Measurements from ENCODE around the gene SERHL2.
"Not testable (repeated sequence)": the region's sequence is repeated elsewhere in the genome, so short reads cannot be mapped to it uniquely, and the experiment has no call there.

SERHL2 gene

DNA sequence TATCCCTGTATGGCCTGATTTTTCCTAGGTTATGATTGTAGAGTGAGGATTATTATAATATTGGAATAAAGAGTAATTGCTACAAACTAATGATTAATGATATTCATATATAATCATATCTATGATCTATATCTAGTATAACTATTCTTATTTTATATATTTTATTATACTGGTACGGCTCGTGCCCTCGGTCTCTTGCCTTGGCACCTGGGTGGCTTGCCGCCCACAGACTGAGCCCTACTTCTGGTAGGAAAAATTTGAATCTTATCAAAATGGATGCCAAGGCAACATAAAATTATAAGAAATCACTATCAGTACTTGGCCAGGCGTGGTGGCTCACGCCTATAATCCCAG lies 1.5 kb upstream of the SERHL2 start:
- not testable (repeated sequence) for H2AFZ ChIP-seq (ENCODE audit: low read depth, low read length); H3K14ac ChIP-seq (ENCODE audit: low read length in 2 of 2); H2BK12ac ChIP-seq (ENCODE audit: low read length in 2 of 2); H2BK15ac ChIP-seq (ENCODE audit: low read depth, poor library complexity, severe bottlenecking); H3K9me3 ChIP-seq (ENCODE audit: control insufficient read depth, low read length); H3K79me1 ChIP-seq (replicated peaks; ENCODE audit: low read length, poor library complexity, severe bottlenecking); H3K4ac ChIP-seq (ENCODE audit: low read depth in 1 of 2, low read length in 2 of 2); H2BK5ac ChIP-seq (ENCODE audit: low read depth, low read length, poor library complexity, severe bottlenecking); H3K36me3 ChIP-seq (ENCODE audit: control insufficient read depth in 1 of 2, insufficient read depth in 2 of 2, low read depth in 1 of 2, low read length in 2 of 2); DNase-seq; H3K23ac ChIP-seq (ENCODE audit: low read length in 2 of 2); H2AK5ac ChIP-seq (ENCODE audit: low read length, severe bottlenecking); H3K18ac ChIP-seq (ENCODE audit: low read depth in 1 of 2, low read length in 2 of 2); H3K9ac ChIP-seq (ENCODE audit: low read length); H3K27ac ChIP-seq (ENCODE audit: low read length, poor library complexity, severe bottlenecking); H3K4me3 ChIP-seq (ENCODE audit: insufficient read depth in 1 of 2, low read depth in 1 of 2, low read length in 2 of 2); H4K91ac ChIP-seq (ENCODE audit: low read length); H4K8ac ChIP-seq (ENCODE audit: low read length); H3K4me2 ChIP-seq (ENCODE audit: low read length, poor library complexity, severe bottlenecking); H2BK120ac ChIP-seq (ENCODE audit: low read depth, low read length)
- Histone ChIP-seq H3K4me1 (ENCODE audit: control insufficient read depth, insufficient read depth, low read depth, low read length) (peaks cover 10% of the 10 kb centered on the region), H3K27me3 (ENCODE audit: control insufficient read depth in 1 of 2, insufficient read depth in 1 of 2, low read length in 2 of 2) (peaks cover 11 to 33% of the 10 kb centered on the region in 2 experiments)
- WGBS: 100% methylated on average over 6 of the region's 6 CpGs

DNA sequence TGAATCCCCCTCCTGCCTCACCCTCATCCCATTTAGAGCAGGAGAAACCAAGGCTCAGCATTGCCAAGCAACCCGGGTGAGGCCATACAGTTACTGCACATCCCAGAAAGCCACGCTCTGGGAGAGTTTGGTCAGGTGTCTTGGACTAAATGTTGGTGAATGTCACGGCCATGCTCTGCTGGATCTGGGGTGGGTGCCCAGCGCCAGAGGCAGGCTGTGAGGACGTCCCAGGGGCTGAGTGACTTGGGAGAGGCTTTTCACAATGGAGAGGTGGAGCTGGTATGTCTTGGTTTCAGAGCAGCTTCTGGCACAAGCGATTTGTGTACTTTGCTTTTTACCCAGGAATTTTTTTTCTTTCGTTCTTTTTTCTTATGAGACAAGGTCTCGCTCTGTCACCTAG lies 6.6 kb downstream of the SERHL2 start:
- H2BK12ac ChIP-seq (ENCODE audit: low read length in 2 of 2): no peak overlapping the region
- H3K9ac ChIP-seq (ENCODE audit: low read length): no peak overlapping the region
- peaks cover 0 to 7% of the 10 kb centered on the region in 2 experiments for H3K36me3 ChIP-seq (ENCODE audit: control insufficient read depth in 1 of 2, insufficient read depth in 2 of 2, low read depth in 1 of 2, low read length in 2 of 2)
- peaks cover 4% of the 10 kb centered on the region for H3K4me1 ChIP-seq (ENCODE audit: control insufficient read depth, insufficient read depth, low read depth, low read length)
- no peak overlapping the region for H3K18ac ChIP-seq (ENCODE audit: low read depth in 1 of 2, low read length in 2 of 2)
- H2BK120ac ChIP-seq (ENCODE audit: low read depth, low read length): no peak overlapping the region
- H3K79me1 ChIP-seq (replicated peaks; ENCODE audit: low read length, poor library complexity, severe bottlenecking): no peaks in the 10 kb centered on the region
- no peaks in the 10 kb centered on the region for H3K9me3 ChIP-seq (ENCODE audit: control insufficient read depth, low read length)
- H2AFZ ChIP-seq (ENCODE audit: low read depth, low read length): no peak overlapping the region
- H3K4ac ChIP-seq (ENCODE audit: low read depth in 1 of 2, low read length in 2 of 2): no peak overlapping the region
- H3K4me3 ChIP-seq (ENCODE audit: insufficient read depth in 1 of 2, low read depth in 1 of 2, low read length in 2 of 2): no peak overlapping the region
- no peak overlapping the region for H3K4me2 ChIP-seq (ENCODE audit: low read length, poor library complexity, severe bottlenecking)
- H2BK5ac ChIP-seq (ENCODE audit: low read depth, low read length, poor library complexity, severe bottlenecking): no peak overlapping the region
- no peak overlapping the region for H2BK15ac ChIP-seq (ENCODE audit: low read depth, poor library complexity, severe bottlenecking)
- no peak overlapping the region for H3K23ac ChIP-seq (ENCODE audit: low read length in 2 of 2)
- no peaks in the 10 kb centered on the region for H3K27me3 ChIP-seq (ENCODE audit: control insufficient read depth in 1 of 2, insufficient read depth in 1 of 2, low read length in 2 of 2)
- no peak overlapping the region for H2AK5ac ChIP-seq (ENCODE audit: low read length, severe bottlenecking)
- no peak overlapping the region for H4K8ac ChIP-seq (ENCODE audit: low read length)
- no peak overlapping the region for H4K91ac ChIP-seq (ENCODE audit: low read length)
- 95% methylated on average over 8 of the region's 8 CpGs for WGBS
- no peak overlapping the region for H3K27ac ChIP-seq (ENCODE audit: low read length, poor library complexity, severe bottlenecking)
- DNase-seq: no peak
- H3K14ac ChIP-seq (ENCODE audit: low read length in 2 of 2): no peak overlapping the region

DNA sequence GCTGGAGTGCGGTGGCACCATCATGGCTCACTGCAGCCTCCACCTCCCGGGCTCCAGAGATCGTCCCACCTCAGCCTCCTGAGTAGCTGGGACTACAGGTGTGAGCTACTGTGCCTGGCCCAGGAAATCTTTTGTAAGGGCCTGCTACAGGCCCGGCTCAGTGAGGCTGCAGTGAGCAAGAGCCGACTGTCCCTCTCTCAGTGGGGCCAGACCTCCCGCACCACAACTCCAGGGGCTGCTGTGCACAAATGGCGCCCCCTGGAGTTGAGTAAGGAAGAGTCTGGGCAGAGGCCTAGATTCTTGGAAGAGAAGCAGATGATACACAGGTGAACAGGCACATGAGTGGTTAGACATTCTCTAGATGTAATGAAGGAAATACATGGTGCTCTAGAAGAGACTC lies 7.0 kb downstream of the SERHL2 start:
- no peak overlapping the region for H2AK5ac ChIP-seq (ENCODE audit: low read length, severe bottlenecking)
- H2BK12ac ChIP-seq (ENCODE audit: low read length in 2 of 2): no peak overlapping the region
- no peak overlapping the region for H2AFZ ChIP-seq (ENCODE audit: low read depth, low read length)
- H4K91ac ChIP-seq (ENCODE audit: low read length): no peak overlapping the region
- no peak overlapping the region for H2BK5ac ChIP-seq (ENCODE audit: low read depth, low read length, poor library complexity, severe bottlenecking)
- no peak overlapping the region for H3K27ac ChIP-seq (ENCODE audit: low read length, poor library complexity, severe bottlenecking)
- peak; percentile 14 for DNase-seq
- H3K9me3 ChIP-seq (ENCODE audit: control insufficient read depth, low read length): no peaks in the 10 kb centered on the region
- 71% methylated on average over 7 of the region's 7 CpGs for WGBS
- H3K4me3 ChIP-seq (ENCODE audit: insufficient read depth in 1 of 2, low read depth in 1 of 2, low read length in 2 of 2): no peak overlapping the region
- H3K14ac ChIP-seq (ENCODE audit: low read length in 2 of 2): no peak overlapping the region
- H4K8ac ChIP-seq (ENCODE audit: low read length): no peak overlapping the region
- H3K79me1 ChIP-seq (replicated peaks; ENCODE audit: low read length, poor library complexity, severe bottlenecking): no peaks in the 10 kb centered on the region
- H2BK15ac ChIP-seq (ENCODE audit: low read depth, poor library complexity, severe bottlenecking): no peak overlapping the region
- H2BK120ac ChIP-seq (ENCODE audit: low read depth, low read length): no peak overlapping the region
- peaks cover 0 to 7% of the 10 kb centered on the region in 2 experiments for H3K36me3 ChIP-seq (ENCODE audit: control insufficient read depth in 1 of 2, insufficient read depth in 2 of 2, low read depth in 1 of 2, low read length in 2 of 2)
- no peak overlapping the region for H3K4ac ChIP-seq (ENCODE audit: low read depth in 1 of 2, low read length in 2 of 2)
- H3K4me1 ChIP-seq (ENCODE audit: control insufficient read depth, insufficient read depth, low read depth, low read length): peaks cover 4% of the 10 kb centered on the region
- no peak overlapping the region for H3K4me2 ChIP-seq (ENCODE audit: low read length, poor library complexity, severe bottlenecking)
- H3K23ac ChIP-seq (ENCODE audit: low read length in 2 of 2): no peak overlapping the region
- H3K27me3 ChIP-seq (ENCODE audit: control insufficient read depth in 1 of 2, insufficient read depth in 1 of 2, low read length in 2 of 2): no peaks in the 10 kb centered on the region
- no peak overlapping the region for H3K9ac ChIP-seq (ENCODE audit: low read length)
- no peak overlapping the region for H3K18ac ChIP-seq (ENCODE audit: low read depth in 1 of 2, low read length in 2 of 2)

DNA sequence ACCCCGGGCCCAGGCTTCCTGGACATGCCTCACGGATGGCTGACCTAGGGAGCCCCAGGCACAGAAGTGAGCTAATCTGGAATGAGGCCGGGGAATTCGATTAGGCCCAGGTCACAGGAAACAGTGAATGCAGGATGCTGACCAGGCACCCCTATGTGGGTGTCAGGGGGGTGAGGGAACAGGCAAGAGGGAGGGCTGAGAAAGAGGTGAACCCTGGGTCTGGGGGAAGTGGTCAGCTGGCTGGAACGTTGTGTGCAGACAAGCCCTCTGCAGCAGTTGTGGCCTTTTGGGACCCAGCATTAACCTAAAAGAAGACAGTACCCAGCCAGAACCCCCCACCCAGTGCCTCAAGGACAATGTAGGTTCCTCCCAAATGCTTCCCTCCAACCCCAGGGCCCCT lies 8.1 kb downstream of the SERHL2 start:
- Histone ChIP-seq H3K79me1 (replicated peaks; ENCODE audit: low read length, poor library complexity, severe bottlenecking) (no peaks in the 10 kb centered on the region), H3K4me1 (ENCODE audit: control insufficient read depth, insufficient read depth, low read depth, low read length) (peaks cover 4% of the 10 kb centered on the region), H3K4me3 (ENCODE audit: insufficient read depth in 1 of 2, low read depth in 1 of 2, low read length in 2 of 2) (no peak overlapping the region), H3K36me3 (ENCODE audit: control insufficient read depth in 1 of 2, insufficient read depth in 2 of 2, low read depth in 1 of 2, low read length in 2 of 2) (peaks cover 0 to 7% of the 10 kb centered on the region in 2 experiments), H2AFZ (ENCODE audit: low read depth, low read length) (no peak overlapping the region), H3K4ac (ENCODE audit: low read depth in 1 of 2, low read length in 2 of 2) (no peak overlapping the region), H3K14ac (ENCODE audit: low read length in 2 of 2) (no peak overlapping the region), H3K18ac (ENCODE audit: low read depth in 1 of 2, low read length in 2 of 2) (no peak overlapping the region), H3K4me2 (ENCODE audit: low read length, poor library complexity, severe bottlenecking) (no peak overlapping the region), H3K9me3 (ENCODE audit: control insufficient read depth, low read length) (no peaks in the 10 kb centered on the region), H4K91ac (ENCODE audit: low read length) (no peak overlapping the region), H3K27me3 (ENCODE audit: control insufficient read depth in 1 of 2, insufficient read depth in 1 of 2, low read length in 2 of 2) (no peaks in the 10 kb centered on the region), H2BK120ac (ENCODE audit: low read depth, low read length) (no peak overlapping the region), H3K9ac (ENCODE audit: low read length) (no peak overlapping the region), H2BK12ac (ENCODE audit: low read length in 2 of 2) (peak overlapping the region in 1 of 2 experiments; percentile 21), H4K8ac (ENCODE audit: low read length) (no peak overlapping the region), H3K23ac (ENCODE audit: low read length in 2 of 2) (no peak overlapping the region), H2BK15ac (ENCODE audit: low read depth, poor library complexity, severe bottlenecking) (no peak overlapping the region), H2AK5ac (ENCODE audit: low read length, severe bottlenecking) (no peak overlapping the region), H3K27ac (ENCODE audit: low read length, poor library complexity, severe bottlenecking) (no peak overlapping the region), H2BK5ac (ENCODE audit: low read depth, low read length, poor library complexity, severe bottlenecking) (no peak overlapping the region)
- WGBS: 81% methylated on average over 5 of the region's 5 CpGs
- no peak for DNase-seq

Measured in mesenchymal stem cell (in vitro differentiated cells and primary cell).